ENCODE results near the gene HS3ST5.
"Not testable (repeated sequence)": the region's sequence is repeated elsewhere in the genome, so short reads cannot be mapped to it uniquely, and the experiment has no call there.

Gene HS3ST5

DNA sequence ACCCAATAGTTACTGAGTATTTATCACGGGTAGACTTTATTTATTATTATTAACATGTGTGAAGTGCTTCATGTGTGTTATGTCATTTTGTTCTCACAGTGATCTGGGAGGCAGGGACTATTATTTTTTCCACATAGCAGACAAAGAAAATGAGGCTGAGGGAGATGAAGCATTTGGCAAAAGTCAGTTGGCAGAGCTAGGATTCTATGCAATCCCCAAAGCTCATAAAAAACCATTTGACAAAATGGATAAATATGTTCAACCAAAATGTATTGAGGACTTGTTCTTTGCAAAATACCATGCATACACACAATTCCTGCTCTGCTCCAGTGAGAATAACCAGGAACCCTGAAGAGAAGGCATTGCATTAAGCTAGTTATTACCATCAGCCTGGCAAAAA is 184.4 kb downstream of the HS3ST5 start:
- DNase-seq (ENCODE audit: low spot score) = no peak
- TF ChIP-seq, protein P1, sequence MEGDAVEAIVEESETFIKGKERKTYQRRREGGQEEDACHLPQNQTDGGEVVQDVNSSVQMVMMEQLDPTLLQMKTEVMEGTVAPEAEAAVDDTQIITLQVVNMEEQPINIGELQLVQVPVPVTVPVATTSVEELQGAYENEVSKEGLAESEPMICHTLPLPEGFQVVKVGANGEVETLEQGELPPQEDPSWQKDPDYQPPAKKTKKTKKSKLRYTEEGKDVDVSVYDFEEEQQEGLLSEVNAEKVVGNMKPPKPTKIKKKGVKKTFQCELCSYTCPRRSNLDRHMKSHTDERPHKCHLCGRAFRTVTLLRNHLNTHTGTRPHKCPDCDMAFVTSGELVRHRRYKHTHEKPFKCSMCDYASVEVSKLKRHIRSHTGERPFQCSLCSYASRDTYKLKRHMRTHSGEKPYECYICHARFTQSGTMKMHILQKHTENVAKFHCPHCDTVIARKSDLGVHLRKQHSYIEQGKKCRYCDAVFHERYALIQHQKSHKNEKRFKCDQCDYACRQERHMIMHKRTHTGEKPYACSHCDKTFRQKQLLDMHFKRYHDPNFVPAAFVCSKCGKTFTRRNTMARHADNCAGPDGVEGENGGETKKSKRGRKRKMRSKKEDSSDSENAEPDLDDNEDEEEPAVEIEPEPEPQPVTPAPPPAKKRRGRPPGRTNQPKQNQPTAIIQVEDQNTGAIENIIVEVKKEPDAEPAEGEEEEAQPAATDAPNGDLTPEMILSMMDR (IDR thresholded peaks at IDR 0.05; ENCODE audit: borderline replicate concordance, control extremely low read depth, extremely low read depth, insufficient read depth, missing control alignments) = no peak
- in situ Hi-C loops (cut with MboI; ENCODE audit: low sequenced_read_pairs, unreplicated experiment) = no loop called here

DNA sequence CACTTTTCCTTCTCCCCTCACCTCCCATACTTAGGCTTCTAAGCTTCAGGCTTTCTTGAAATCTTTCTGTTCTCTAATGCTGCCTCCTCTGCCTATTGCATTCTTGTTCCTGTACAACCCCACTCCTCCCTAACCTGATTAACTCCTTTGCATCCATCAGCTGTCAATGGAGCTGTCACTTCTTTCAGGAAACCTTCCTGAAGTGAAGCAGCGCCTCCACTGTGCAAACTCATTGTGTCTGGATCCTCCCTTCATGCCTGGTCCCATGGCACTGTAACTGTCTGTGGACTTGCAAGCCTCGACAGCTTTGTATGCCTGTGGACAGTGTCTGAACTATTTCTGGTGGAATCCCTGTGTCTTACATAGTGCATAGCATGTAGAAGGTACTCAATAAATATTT is 185.0 kb downstream of the HS3ST5 start:
- TF ChIP-seq, protein P1 (IDR thresholded peaks at IDR 0.05; ENCODE audit: borderline replicate concordance, control extremely low read depth, extremely low read depth, insufficient read depth, missing control alignments) = no peak
- in situ Hi-C loops (cut with MboI; ENCODE audit: low sequenced_read_pairs, unreplicated experiment) = no loop called here
- no peak for DNase-seq (ENCODE audit: low spot score)

DNA sequence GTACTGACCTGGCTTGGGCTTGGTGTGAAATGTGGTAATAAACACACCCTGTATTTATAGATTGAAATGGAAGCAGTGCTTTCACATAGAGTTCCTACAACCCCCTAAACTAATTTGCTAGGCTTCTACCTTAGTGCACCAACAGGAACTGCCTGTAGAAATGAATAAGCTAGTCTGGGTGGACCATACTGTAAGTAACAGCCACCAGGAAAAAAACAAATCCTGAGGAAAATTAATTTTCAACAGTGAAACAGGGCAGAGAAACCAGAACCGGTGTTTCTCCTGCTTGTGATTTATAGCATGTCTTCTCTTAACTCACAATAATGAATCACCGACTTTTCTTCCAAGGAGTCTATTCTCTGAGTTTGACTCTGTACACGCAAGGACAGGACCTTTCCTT is 187.1 kb downstream of the HS3ST5 start:
- no peak for DNase-seq (ENCODE audit: low spot score)
- in situ Hi-C loops (cut with MboI; ENCODE audit: low sequenced_read_pairs, unreplicated experiment) = no loop called here
- TF ChIP-seq, protein P1 (IDR thresholded peaks at IDR 0.05; ENCODE audit: borderline replicate concordance, control extremely low read depth, extremely low read depth, insufficient read depth, missing control alignments) = no peak

DNA sequence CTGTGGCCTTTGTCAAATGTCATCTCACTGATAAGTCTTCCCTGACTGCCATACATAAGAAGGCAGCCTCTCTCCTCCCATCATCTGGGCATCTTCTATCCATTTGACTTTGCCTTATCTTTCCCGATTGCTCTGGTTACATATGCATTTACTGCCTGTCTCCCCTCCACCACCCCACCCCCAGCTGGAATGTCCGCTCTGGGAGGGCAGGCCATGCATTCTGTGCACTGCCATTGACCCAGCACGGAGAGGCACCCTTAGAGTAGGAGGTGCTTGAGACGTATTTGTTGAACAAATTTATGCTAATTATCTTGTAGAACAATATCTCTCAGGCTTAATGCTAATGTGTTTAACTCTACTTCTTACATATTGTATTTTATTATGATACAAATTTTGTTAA is 188.0 kb downstream of the HS3ST5 start:
- no peak for DNase-seq (ENCODE audit: low spot score)

DNA sequence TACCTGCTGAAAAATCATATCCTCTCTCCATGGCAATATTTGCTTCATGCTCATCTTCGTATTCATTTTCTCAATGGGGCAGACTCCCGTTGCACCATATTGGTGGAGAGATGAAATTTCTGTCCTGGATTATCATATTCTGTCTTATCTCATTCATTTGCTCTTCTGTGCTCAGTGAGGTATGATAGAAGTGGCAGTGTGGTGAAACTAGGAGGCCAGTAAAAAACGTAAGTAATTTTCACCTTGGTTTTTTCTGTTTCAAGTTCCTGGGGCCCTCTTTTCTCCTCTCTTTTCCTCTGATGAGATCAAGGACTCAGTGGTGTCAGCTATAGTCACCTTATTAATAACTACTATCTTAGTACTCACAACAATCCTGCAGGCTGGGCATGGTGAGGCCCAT is 189.4 kb downstream of the HS3ST5 start:
- DNase-seq (ENCODE audit: low spot score) = no peak
- TF ChIP-seq, protein P1 (IDR thresholded peaks at IDR 0.05; ENCODE audit: borderline replicate concordance, control extremely low read depth, extremely low read depth, insufficient read depth, missing control alignments) = no peak
- in situ Hi-C loops (cut with MboI; ENCODE audit: low sequenced_read_pairs, unreplicated experiment) = no loop called here

More for the DNA sequence above, 188.0 kb downstream of the HS3ST5 start:
- TF ChIP-seq, protein P1 (IDR thresholded peaks at IDR 0.05; ENCODE audit: borderline replicate concordance, control extremely low read depth, extremely low read depth, insufficient read depth, missing control alignments) = no peak
- in situ Hi-C loops (cut with MboI; ENCODE audit: low sequenced_read_pairs, unreplicated experiment) = no loop called here

DNA sequence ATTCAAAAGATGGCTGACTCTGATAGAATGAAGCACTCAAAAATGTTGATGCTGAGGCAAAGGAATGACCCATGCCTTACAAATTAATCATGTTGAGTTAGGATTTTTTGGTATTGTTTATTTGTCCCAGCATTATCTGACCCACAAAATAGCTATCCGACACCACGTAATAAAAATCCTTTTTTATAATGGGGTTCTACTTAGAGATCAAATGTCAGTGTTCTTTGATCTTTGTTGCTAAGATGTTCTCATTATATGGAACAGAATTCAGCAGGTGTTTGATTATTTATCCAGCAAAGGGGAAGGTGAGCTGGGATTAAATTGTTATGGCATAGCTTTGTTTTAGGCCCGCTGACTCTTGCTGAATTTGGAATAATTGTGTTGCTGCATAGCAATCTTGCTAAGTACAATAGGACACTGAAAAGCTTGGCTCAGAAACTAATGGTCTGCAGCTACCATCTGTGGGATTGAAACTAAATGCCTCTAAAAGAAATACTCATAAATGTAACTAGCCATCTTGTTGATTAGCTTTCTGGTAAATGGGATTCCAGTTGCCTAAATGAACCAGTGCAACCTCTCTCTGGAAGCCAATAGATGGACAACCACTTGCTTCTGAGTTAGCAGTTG is 191.6 kb downstream of the HS3ST5 start:
- in situ Hi-C loops (cut with MboI; ENCODE audit: low sequenced_read_pairs, unreplicated experiment) = no loop called here

DNA sequence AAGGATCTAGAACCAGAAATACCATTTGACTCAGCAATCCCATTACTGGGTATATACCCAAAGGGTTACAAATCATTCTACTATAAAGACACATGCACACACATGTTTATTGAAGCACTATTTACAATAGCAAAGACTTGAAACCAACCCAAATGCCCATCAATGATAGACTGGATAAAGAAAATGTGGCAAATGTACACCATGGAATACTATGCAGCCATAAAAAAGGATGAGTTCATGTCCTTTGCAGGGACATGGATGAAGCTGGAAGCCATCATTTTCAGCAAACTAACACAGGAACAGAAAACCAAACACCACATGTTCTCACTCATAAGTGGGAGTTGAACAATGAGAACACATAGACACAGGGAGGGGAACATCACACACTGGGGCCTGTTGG is 193.6 kb downstream of the HS3ST5 start:
- in situ Hi-C loops (cut with MboI; ENCODE audit: low sequenced_read_pairs, unreplicated experiment); DNase-seq (ENCODE audit: low spot score): not testable (repeated sequence)

More for the DNA sequence above, 191.6 kb downstream of the HS3ST5 start:
- no peak for DNase-seq (ENCODE audit: low spot score)
- TF ChIP-seq, protein P1 (IDR thresholded peaks at IDR 0.05; ENCODE audit: borderline replicate concordance, control extremely low read depth, extremely low read depth, insufficient read depth, missing control alignments) = no peak
